CD4-positive, CD25-positive, alpha-beta regulatory T cell (primary cell): ENCODE data around the gene RAD51AP2. TPM values are rescaled to one million over a fixed set of nuclear protein-coding genes. Genes with fewer than 3 reads are reported as not detected.

Source experiments
- ATAC-seq, 2 donors: fragments of 150-1000 bp; cut with Tn5 transposase; one replicate each; pipeline ENCODE4 v1.10.0; 2021; ENCODE audit warnings: low read depth in 2 of 2, moderate number of reproducible peaks in 2 of 2, moderate library complexity in 1 of 2
- DNase-seq, 3 donors: peaks; one replicate each; pipeline versions ENCODE4 v3.0.0 to v3.0.0-alpha.2; 2012 to 2022; ENCODE audit warnings: mixed read lengths in 1 of 3
- H3K27ac ChIP-seq: one replicate; pipeline ENCODE4 v1.7.0; 2013; ENCODE audit warnings: mild to moderate bottlenecking, low read length; ENCODE audit not compliant: insufficient read depth, poor library complexity, severe bottlenecking
- H3K27me3 ChIP-seq: one replicate; pipeline ENCODE4 v1.7.0; 2013; ENCODE audit warnings: low read length; ENCODE audit not compliant: control insufficient read depth, insufficient read depth
- H3K36me3 ChIP-seq: one replicate; pipeline ENCODE4 v1.7.0; 2013; ENCODE audit warnings: mild to moderate bottlenecking, low read length, moderate library complexity; ENCODE audit not compliant: control insufficient read depth, insufficient read depth
- H3K4me1 ChIP-seq: 2 replicates; pipeline ENCODE4 v1.7.0; 2013; ENCODE audit warnings: mild to moderate bottlenecking, low read length; ENCODE audit not compliant: insufficient read depth, control insufficient read depth, poor library complexity, severe bottlenecking
- H3K4me3 ChIP-seq: one replicate; pipeline ENCODE4 v1.7.0; 2013; ENCODE audit warnings: low read depth, mild to moderate bottlenecking, low read length, moderate library complexity
- H3K9me3 ChIP-seq, 2 experiments: 1 replicate in 1 of 2; 2 replicates in 1 of 2; pipeline ENCODE4 v1.7.0; 2013; ENCODE audit warnings: low read length in 2 of 2, mild to moderate bottlenecking in 1 of 2, moderate library complexity in 1 of 2; ENCODE audit not compliant: control insufficient read depth in 2 of 2
- H3K27ac Mint-ChIP-seq, 3 donors: one replicate each; pipeline ENCODE4 v1.8.0; 2020 to 2022; ENCODE audit warnings: mild to moderate bottlenecking in 3 of 3, mixed read lengths in 3 of 3, moderate library complexity in 2 of 3
- H3K27me3 Mint-ChIP-seq: one replicate; pipeline ENCODE4 v1.8.0; 2022; ENCODE audit warnings: mild to moderate bottlenecking, mixed read lengths
- H3K36me3 Mint-ChIP-seq: one replicate; pipeline ENCODE4 v1.8.0; 2020; ENCODE audit warnings: mixed read lengths
- H3K4me1 Mint-ChIP-seq, 4 donors: one replicate each; pipeline ENCODE4 v1.8.0; 2020 to 2022; ENCODE audit warnings: mixed read lengths in 4 of 4, mild to moderate bottlenecking in 1 of 4
- H3K4me3 Mint-ChIP-seq, 4 donors: one replicate each; pipeline ENCODE4 v1.8.0; 2020 to 2022; ENCODE audit warnings: mild to moderate bottlenecking in 4 of 4, mixed read lengths in 4 of 4, moderate library complexity in 3 of 4
- H3K9me3 Mint-ChIP-seq, 7 donors: one replicate each; pipeline ENCODE4 v1.8.0; 2020 to 2022; ENCODE audit warnings: mixed read lengths in 7 of 7, mild to moderate bottlenecking in 3 of 7, moderate library complexity in 2 of 7
- polyA plus RNA-seq, 4 donors: library from polyadenylated mRNA; unstranded; fragments of 300-500 nt; fragmentation: Illumina TruSeq; gene quantifications; one replicate each; pipeline ENCODE4 v1.2.3, GENCODE V29; 2021
- total RNA-seq: library from RNA; stranded (reverse); gene quantifications from one replicate; pipeline ENCODE4 v1.2.3, GENCODE V29; 2022

RAD51AP2 gene
- total and polyA plus RNA-seq, 5 donors from 2014 or later: not detected

DNA sequence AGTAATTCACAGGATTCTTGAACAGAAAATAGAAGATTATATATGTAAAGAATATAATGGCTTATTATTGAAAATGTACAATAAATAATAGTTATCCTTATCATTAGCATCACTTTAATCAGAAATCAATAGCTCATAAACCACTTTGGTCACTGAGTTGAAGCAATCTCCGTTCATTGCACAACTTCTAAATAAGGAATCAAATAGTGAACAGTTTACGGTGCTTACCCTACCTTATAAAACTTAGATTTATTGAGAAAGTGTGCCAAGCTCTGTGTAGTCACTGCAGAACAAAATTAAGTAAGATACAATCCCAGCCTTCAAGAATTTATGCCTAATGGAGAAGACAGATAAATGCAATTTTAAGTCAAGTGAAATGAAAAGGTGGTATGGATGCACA, 29.0 kb upstream of the RAD51AP2 start:
- Mint-ChIP-seq H3K4me3 (no peak overlapping the region), H3K36me3 (no peaks in the 10 kb centered on the region), H3K27ac (no peak overlapping the region), H3K9me3 (peaks cover 0 to 4% (median 0%) of the 10 kb centered on the region in 7 donors), H3K27me3 (peaks cover 19% of the 10 kb centered on the region), H3K4me1 (no peaks in the 10 kb centered on the region)
- H3K9me3 ChIP-seq: no peaks in the 10 kb centered on the region
- H3K27me3 ChIP-seq: peaks cover 5% of the 10 kb centered on the region
- no peak overlapping the region for H3K4me3 ChIP-seq
- DNase-seq (no peak), ATAC-seq (no peak)
- no peak overlapping the region for H3K27ac ChIP-seq
- H3K36me3 ChIP-seq: no peaks in the 10 kb centered on the region
- H3K4me1 ChIP-seq: no peaks in the 10 kb centered on the region

DNA sequence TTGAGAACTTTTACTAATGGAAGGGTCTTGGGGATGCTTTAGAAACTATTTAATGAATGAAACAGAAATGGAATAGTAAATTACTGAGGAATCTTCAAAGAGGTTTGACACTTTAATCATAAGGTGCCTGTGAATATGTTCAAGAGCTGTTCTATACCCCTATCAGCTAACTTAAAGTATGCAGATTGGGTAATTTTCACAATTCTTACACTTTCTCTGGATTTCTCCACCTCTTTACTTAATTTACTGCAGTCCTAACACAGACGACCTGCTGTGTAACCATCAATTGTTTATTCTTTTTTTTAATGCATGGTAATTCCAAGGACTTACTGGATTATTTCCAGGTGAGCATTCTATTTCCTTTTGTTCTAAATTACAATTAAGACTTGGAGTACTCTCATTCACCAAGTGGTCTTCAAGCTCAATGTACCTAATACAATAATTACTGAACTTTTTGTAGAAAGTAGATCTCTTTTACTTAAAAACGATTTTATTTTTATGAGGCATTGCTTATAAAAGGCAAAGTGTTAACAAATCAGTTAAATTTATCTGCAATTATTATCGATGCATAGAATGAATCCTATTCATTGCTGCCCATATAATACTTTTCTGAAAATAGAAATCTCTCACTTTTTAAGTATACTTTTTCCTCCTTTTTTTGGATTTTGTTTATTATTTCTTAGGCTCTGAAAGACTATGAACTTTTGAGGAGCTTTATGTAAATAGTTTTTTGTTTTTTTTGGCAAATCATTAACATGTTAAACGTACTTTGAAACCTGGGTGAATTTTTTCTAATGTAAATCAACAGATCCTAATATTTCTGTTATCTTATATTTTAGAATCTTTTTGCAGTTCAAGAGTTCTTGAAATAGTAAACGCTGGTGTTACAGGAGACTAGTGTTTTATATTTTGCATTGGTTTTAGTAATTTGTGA, 27.7 kb upstream of the RAD51AP2 start:
- Histone ChIP-seq H3K4me1 (no peaks in the 10 kb centered on the region), H3K27me3 (peaks cover 6% of the 10 kb centered on the region), H3K27ac (no peak overlapping the region), H3K9me3 (no peaks in the 10 kb centered on the region), H3K36me3 (no peaks in the 10 kb centered on the region), H3K4me3 (no peak overlapping the region)
- Mint-ChIP-seq H3K27me3 (peaks cover 28% of the 10 kb centered on the region), H3K4me1 (no peaks in the 10 kb centered on the region), H3K27ac (no peak overlapping the region), H3K9me3 (peaks cover 0 to 6% (median 0%) of the 10 kb centered on the region in 7 donors), H3K36me3 (no peaks in the 10 kb centered on the region), H3K4me3 (no peak overlapping the region)
- DNase-seq (no peak), ATAC-seq (no peak)

DNA sequence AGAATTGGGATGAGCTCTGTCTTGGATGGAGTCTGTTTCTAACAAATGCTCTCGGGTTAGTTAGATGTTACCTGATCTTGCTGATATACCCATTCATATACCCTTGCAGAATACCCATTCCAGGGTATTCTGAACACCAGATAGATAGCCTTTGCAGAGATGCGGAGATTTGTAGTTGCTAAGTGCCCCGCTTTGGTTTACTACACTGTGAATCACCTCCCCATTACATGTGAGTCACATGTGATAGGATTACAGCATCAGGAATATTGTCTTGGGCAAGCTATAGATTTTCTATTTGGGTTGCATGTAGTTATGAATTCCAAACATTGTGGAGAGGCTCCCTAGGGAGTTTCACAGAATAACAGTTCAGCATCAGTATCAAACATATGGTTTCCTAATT, 26.0 kb upstream of the RAD51AP2 start:
- Mint-ChIP-seq H3K27ac (no peak overlapping the region), H3K36me3 (no peaks in the 10 kb centered on the region), H3K4me3 (no peak overlapping the region), H3K4me1 (no peaks in the 10 kb centered on the region), H3K27me3 (peaks cover 43% of the 10 kb centered on the region), H3K9me3 (peaks cover 0 to 6% (median 0%) of the 10 kb centered on the region in 7 donors)
- ATAC-seq (no peak), DNase-seq (no peak)
- Histone ChIP-seq H3K27me3 (peaks cover 6% of the 10 kb centered on the region), H3K4me1 (no peaks in the 10 kb centered on the region), H3K4me3 (no peak overlapping the region), H3K9me3 (no peaks in the 10 kb centered on the region), H3K27ac (no peak overlapping the region), H3K36me3 (no peaks in the 10 kb centered on the region)

DNA sequence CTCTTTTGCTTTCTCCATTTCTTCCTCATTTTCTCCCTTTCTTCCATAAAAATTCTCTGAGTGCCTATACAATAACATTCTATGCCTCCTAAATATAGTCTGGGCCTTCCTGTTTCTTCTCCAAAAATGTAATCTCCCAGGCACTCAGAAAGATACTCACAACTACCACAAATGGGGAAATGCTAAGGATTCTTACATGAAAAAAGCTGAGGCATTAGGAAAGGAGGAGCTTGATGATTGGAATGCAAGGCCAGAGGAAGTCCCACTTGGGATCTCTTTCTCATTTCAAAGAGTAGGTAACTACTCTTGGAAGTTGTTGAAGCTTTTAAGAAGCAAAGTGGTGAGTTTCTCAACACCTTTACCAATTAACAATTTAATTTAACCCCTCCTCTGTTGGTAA, 25.6 kb upstream of the RAD51AP2 start:
- Mint-ChIP-seq H3K27ac (no peak overlapping the region), H3K4me1 (no peaks in the 10 kb centered on the region), H3K36me3 (no peaks in the 10 kb centered on the region), H3K9me3 (peaks cover 0 to 6% (median 0%) of the 10 kb centered on the region in 7 donors), H3K27me3 (peaks cover 43% of the 10 kb centered on the region), H3K4me3 (no peak overlapping the region)
- Histone ChIP-seq H3K27ac (no peak overlapping the region), H3K4me1 (no peaks in the 10 kb centered on the region), H3K4me3 (no peak overlapping the region), H3K27me3 (peaks cover 6% of the 10 kb centered on the region), H3K36me3 (no peaks in the 10 kb centered on the region), H3K9me3 (no peaks in the 10 kb centered on the region)
- no peak for DNase-seq
- ATAC-seq: no peak

DNA sequence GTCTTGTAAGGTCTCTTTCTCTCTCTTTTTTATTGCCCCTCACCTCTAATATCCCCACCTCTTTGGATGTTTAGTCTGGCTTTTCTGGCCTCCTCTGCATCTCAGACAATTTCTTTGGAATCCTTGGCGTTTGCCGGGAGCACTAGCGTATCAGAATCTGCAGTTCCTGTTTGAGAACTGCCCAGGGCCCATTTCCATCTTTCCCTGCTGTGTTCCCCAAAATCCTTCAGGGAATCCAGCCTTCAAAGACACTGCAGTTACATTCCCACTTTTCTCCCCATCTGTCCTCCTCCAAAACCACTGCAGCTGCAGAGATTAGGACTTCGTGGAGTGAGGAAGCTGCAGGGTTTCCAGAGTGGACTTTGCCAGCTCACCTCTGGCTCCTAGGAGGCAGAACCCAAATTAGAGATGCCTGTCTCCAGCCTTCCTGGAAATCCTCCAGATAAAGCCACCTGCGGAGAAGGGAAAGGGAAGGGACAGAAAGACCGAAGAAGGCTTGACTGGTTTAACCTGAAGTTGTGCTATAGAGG, 25.0 kb upstream of the RAD51AP2 start:
- H3K27me3 ChIP-seq: peaks cover 8% of the 10 kb centered on the region
- no peak overlapping the region for H3K27ac ChIP-seq
- DNase-seq: no peak
- H3K4me1 ChIP-seq: no peaks in the 10 kb centered on the region
- H3K4me1 Mint-ChIP-seq: peaks cover 0 to 4% (median 1%) of the 10 kb centered on the region in 4 donors
- no peaks in the 10 kb centered on the region for H3K9me3 ChIP-seq
- H3K9me3 Mint-ChIP-seq: peaks cover 0 to 6% (median 1%) of the 10 kb centered on the region in 7 donors
- H3K27me3 Mint-ChIP-seq: peaks cover 40% of the 10 kb centered on the region
- no peak overlapping the region for H3K4me3 Mint-ChIP-seq
- H3K36me3 Mint-ChIP-seq: no peaks in the 10 kb centered on the region
- no peak for ATAC-seq
- H3K36me3 ChIP-seq: no peaks in the 10 kb centered on the region
- no peak overlapping the region for H3K27ac Mint-ChIP-seq
- no peak overlapping the region for H3K4me3 ChIP-seq

DNA sequence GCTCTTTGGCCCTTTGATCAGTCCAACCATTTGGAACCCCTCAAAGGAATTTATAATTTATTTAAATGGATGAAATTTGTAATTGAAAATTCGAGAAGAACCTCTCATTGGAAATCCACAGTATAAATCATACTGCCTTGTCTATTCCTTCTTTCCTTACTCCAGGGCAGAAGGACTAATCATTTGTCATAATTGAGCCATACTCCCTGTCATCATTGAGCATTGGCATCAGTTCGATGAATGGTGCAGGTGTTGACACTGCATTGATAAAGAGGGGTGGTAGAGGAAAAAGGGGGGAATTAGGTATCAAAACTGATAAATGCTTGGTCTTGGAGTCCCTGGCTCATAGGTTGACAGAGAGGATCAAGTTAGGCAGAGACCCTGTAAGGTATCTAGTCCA, 24.2 kb upstream of the RAD51AP2 start:
- DNase-seq: no peak

DNA sequence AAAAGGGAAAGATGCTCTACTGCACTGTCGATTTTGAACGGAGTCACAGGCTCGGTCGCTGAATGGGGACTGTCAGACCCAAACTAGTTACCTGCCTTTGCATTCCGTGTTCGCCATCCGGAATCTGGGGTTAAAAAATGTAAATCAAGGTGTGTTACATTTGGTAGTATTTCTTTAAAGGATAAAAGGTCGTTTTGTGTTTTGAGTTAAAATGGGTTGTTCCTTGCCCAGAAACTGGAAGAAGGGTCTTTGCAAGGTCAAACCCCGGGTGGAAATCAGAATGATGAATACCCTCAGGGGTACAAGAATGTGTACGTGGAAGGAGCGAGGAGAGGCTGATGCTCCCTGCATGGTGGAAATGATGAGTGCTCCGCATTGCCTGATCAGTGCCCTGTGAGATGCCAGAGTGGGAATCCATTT, 23.3 kb upstream of the RAD51AP2 start:
- no peak overlapping the region for H3K4me3 Mint-ChIP-seq
- no peak overlapping the region for H3K4me3 ChIP-seq
- ATAC-seq (no peak), DNase-seq (no peak)
- peaks cover 15% of the 10 kb centered on the region for H3K27me3 ChIP-seq
- H3K4me1 ChIP-seq: no peaks in the 10 kb centered on the region
- peaks cover 0 to 4% (median 1%) of the 10 kb centered on the region in 4 donors for H3K4me1 Mint-ChIP-seq
- peaks cover 50% of the 10 kb centered on the region for H3K27me3 Mint-ChIP-seq
- no peaks in the 10 kb centered on the region for H3K36me3 ChIP-seq
- no peak overlapping the region for H3K27ac Mint-ChIP-seq
- H3K36me3 Mint-ChIP-seq: no peaks in the 10 kb centered on the region
- no peaks in the 10 kb centered on the region for H3K9me3 ChIP-seq
- no peak overlapping the region for H3K27ac ChIP-seq
- H3K9me3 Mint-ChIP-seq: peaks cover 0 to 6% (median 1%) of the 10 kb centered on the region in 7 donors

More for the DNA sequence above, 24.2 kb upstream of the RAD51AP2 start:
- Histone ChIP-seq H3K27ac (no peak overlapping the region), H3K4me1 (no peaks in the 10 kb centered on the region), H3K9me3 (no peaks in the 10 kb centered on the region), H3K27me3 (peaks cover 14% of the 10 kb centered on the region), H3K4me3 (no peak overlapping the region), H3K36me3 (no peaks in the 10 kb centered on the region)
- no peak for ATAC-seq
- Mint-ChIP-seq H3K27me3 (peaks cover 45% of the 10 kb centered on the region), H3K4me1 (peaks cover 0 to 4% (median 1%) of the 10 kb centered on the region in 4 donors), H3K27ac (no peak overlapping the region), H3K36me3 (no peaks in the 10 kb centered on the region), H3K9me3 (peaks cover 0 to 6% (median 1%) of the 10 kb centered on the region in 7 donors), H3K4me3 (no peak overlapping the region)
